K562 (cell line): ENCODE data around the gene CFDP1. TPM values are rescaled to one million over a fixed set of nuclear protein-coding genes. Genes with fewer than 3 reads are reported as not detected.
A peak's percentile ranks its signal among the peaks of the same experiment; 100 is the strongest.

Experiments
- ADNP ChIP-seq: fragments of 200-800 bp; sonication (Bioruptor generic); IDR thresholded peaks from 2 replicates; pipeline ENCODE4 v1.6.1; 2016; ENCODE audit warnings: missing genetic modification characterization, missing compliant biosample characterization
- BCOR ChIP-seq: fragments of 450-650 bp; IDR thresholded peaks from 2 replicates; pipeline ENCODE4 v1.6.1; 2016
- CREM ChIP-seq: IDR thresholded peaks from 2 replicates; pipeline ENCODE4 v1.6.1; 2014; ENCODE audit warnings: antibody characterized with exemption, low read depth
- EP300 ChIP-seq: IDR thresholded peaks from 2 replicates; pipeline ENCODE4 v1.6.1; 2012; ENCODE audit warnings: low read length, improper control_type of control experiment
- ETV5 ChIP-seq: sonication (generic); formaldehyde crosslinking; IDR thresholded peaks from 2 replicates; pipeline ENCODE4 v1.4.0; 2020; ENCODE audit warnings: low read depth, mild to moderate bottlenecking, missing genetic modification reagents
- ETV6 ChIP-seq, 3 experiments: fragments of 150-350 bp in 1 of 3; sonication (generic) in 1 of 3; formaldehyde crosslinking in 1 of 3; IDR thresholded peaks; 2 replicates each; pipeline versions ENCODE4 v1.6.1 to v1.8.0; 2014 to 2022; ENCODE audit warnings: borderline replicate concordance in 2 of 3, low read depth in 2 of 3, antibody characterized with exemption in 1 of 3, low read length in 1 of 3, mild to moderate bottlenecking in 1 of 3, missing genetic modification reagents in 1 of 3
- KHSRP ChIP-seq: fragments of 450-650 bp; IDR thresholded peaks from 2 replicates; pipeline ENCODE4 v1.6.1; 2017
- NFIC ChIP-seq: fragments of 450-650 bp; IDR thresholded peaks from 2 replicates; pipeline ENCODE4 v1.6.1; 2017; ENCODE audit warnings: mild to moderate bottlenecking, inconsistent platforms
- RAD21 ChIP-seq, 2 experiments: fragments of 250-450 bp in 1 of 2; fragments of 450-650 bp in 1 of 2; sonication (Bioruptor Pico) in 1 of 2; formaldehyde crosslinking in 1 of 2; IDR thresholded peaks in 1 of 2; conservative IDR thresholded peaks in 1 of 2; 2 replicates each; pipeline versions ENCODE4 v1.4.0 to v1.8.0; 2020 to 2022; ENCODE audit warnings: mild to moderate bottlenecking in 2 of 2, moderate library complexity in 1 of 2
- RBM39 ChIP-seq: fragments of 200-400 bp; formaldehyde crosslinking; optimal IDR thresholded peaks from 2 replicates; pipeline ENCODE3; 2018; ENCODE audit warnings: low read depth, low read length
- RCOR1 ChIP-seq, 2 experiments: IDR thresholded peaks; 2 replicates each; pipeline ENCODE4 v1.6.1; 2012; ENCODE audit warnings: low read depth in 2 of 2, low read length in 2 of 2, borderline replicate concordance in 1 of 2, improper control_type of control experiment in 1 of 2
- SMAD2 ChIP-seq: fragments of 150-350 bp; IDR thresholded peaks from 2 replicates; pipeline ENCODE4 v1.6.1; 2014; ENCODE audit warnings: low read depth, mild to moderate bottlenecking, low read length
- SRF ChIP-seq, 2 experiments: fragments of 250-450, 450-650 bp in 1 of 2; sonication (Bioruptor Pico) in 1 of 2; sonication (generic) in 1 of 2; formaldehyde crosslinking; IDR thresholded peaks; 2 replicates each; pipeline versions ENCODE4 v1.5.0 to v1.5.1; 2020 to 2022; ENCODE audit warnings: mild to moderate bottlenecking in 1 of 2, missing genetic modification reagents in 1 of 2
- polyA plus RNA-seq, 8 experiments: library from polyadenylated mRNA; depleted of rRNA in 4 of 8; stranded (reverse) in 5 of 8; unstranded in 3 of 8; fragments of >200 nt; fragmentation: Nextera tagmentation in 2 of 8; fragmentation: Illumina TruSeq in 1 of 8; extraction: Ambion mirVana in 2 of 8; extraction: Trizol in 1 of 8; gene quantifications; 2 replicates each; pipeline versions ENCODE4 v1.2.1 to v1.2.3, GENCODE V29; 2011 to 2014; ENCODE audit warnings: inconsistent platforms in 1 of 8, missing spikeins in 1 of 8
- total RNA-seq, 7 experiments: library from RNA; depleted of rRNA in 6 of 7; stranded (reverse); fragments of >200 nt in 6 of 7; fragmentation: Illumina TruSeq in 2 of 7; extraction: Trizol in 2 of 7; gene quantifications; 2 replicates each; pipeline versions ENCODE4 v1.2.1 to v1.2.3, GENCODE V29; 2011 to 2021; ENCODE audit warnings: low replicate concordance in 1 of 7
- TF ChIP-seq, protein P1 (sequence below): fragments of 250-450 bp; sonication (Bioruptor Pico); IDR thresholded peaks from 2 replicates; pipeline ENCODE4 v1.4.0; 2020; ENCODE audit warnings: mild to moderate bottlenecking
- TF ChIP-seq, protein P2 (sequence below): fragments of 450-650 bp; IDR thresholded peaks from 2 replicates; pipeline ENCODE4 v1.6.1; 2016; ENCODE audit warnings: mild to moderate bottlenecking, moderate library complexity

The CFDP1 gene
- total and polyA plus RNA-seq, 9 of the 15 experiments (the other 6 are each of a cell fraction or from before 2014, with no cell fraction given): 31.5 to 78.4 (median 61.7) TPM

DNA sequence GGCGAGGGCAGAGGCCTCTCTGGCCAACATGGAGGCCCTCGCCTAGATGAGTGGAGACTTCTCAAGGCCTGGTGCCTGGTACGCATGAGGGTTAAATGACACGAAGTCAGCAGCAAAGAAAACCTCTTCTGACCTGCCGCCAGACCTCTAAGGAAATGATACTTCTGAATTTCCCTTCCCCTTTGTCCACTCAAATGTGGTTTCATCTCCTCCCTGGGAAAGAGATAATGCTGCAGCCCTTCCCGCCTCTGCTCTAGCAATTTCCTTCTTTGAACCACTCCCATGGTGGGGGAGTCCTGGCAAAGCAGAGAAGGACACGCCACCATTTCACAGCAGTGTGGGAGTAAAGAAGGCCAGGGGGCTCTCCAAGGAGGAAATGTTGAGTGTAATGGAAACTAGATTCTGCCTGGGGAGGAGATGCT is 116.2 kb downstream of the CFDP1 start (continued):
- TF ChIP-seq NFIC: no peak
- no peak for TF ChIP-seq KHSRP
- 0 out of 2 replicates have a peak, but pooled peaks have one; percentile 30 for TF ChIP-seq CREM
- TF ChIP-seq EP300: peak; percentile 4; the same call in 1 of the 2 replicates
- TF ChIP-seq, protein P1, sequence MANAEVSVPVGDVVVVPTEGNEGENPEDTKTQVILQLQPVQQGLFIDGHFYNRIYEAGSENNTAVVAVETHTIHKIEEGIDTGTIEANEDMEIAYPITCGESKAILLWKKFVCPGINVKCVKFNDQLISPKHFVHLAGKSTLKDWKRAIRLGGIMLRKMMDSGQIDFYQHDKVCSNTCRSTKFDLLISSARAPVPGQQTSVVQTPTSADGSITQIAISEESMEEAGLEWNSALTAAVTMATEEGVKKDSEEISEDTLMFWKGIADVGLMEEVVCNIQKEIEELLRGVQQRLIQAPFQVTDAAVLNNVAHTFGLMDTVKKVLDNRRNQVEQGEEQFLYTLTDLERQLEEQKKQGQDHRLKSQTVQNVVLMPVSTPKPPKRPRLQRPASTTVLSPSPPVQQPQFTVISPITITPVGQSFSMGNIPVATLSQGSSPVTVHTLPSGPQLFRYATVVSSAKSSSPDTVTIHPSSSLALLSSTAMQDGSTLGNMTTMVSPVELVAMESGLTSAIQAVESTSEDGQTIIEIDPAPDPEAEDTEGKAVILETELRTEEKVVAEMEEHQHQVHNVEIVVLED (CRISPR knock-in tag): no peak
- no peak for TF ChIP-seq RBM39
- TF ChIP-seq SRF (CRISPR knock-in tag; IDR thresholded peaks at IDR 0.05): peak in 1 of 2 experiments; percentile 88; a peak in 1 of 4 replicates
- no peak for TF ChIP-seq ADNP (tag)
- TF ChIP-seq ETV5 (CRISPR knock-in tag): no peak
- no peak for TF ChIP-seq SMAD2
- peak in 1 of 2 experiments; percentile 53; a peak in 1 of 4 replicates for TF ChIP-seq RCOR1 (IDR thresholded peaks at IDR 0.05; ENCODE audit: borderline replicate concordance in 1 of 2, low read depth in 2 of 2, low read length in 2 of 2)
- peak in 1 of 2 experiments; percentile 51; a peak in 1 of 4 replicates for TF ChIP-seq ETV6 (IDR thresholded peaks at IDR 0.05; ENCODE audit: borderline replicate concordance in 1 of 2, low read depth in 2 of 2, low read length in 1 of 2)
- TF ChIP-seq ETV6 (CRISPR knock-in tag; IDR thresholded peaks at IDR 0.05; ENCODE audit: borderline replicate concordance): no peak
- peak in 1 of 2 experiments; percentile 16; a peak in 1 of 4 replicates for TF ChIP-seq RAD21 (CRISPR knock-in tag; conservative IDR thresholded peaks at IDR 0.05 in 1 of 2, IDR thresholded peaks at IDR 0.05 in 1 of 2)
- TF ChIP-seq BCOR: no peak
- TF ChIP-seq, protein P2, sequence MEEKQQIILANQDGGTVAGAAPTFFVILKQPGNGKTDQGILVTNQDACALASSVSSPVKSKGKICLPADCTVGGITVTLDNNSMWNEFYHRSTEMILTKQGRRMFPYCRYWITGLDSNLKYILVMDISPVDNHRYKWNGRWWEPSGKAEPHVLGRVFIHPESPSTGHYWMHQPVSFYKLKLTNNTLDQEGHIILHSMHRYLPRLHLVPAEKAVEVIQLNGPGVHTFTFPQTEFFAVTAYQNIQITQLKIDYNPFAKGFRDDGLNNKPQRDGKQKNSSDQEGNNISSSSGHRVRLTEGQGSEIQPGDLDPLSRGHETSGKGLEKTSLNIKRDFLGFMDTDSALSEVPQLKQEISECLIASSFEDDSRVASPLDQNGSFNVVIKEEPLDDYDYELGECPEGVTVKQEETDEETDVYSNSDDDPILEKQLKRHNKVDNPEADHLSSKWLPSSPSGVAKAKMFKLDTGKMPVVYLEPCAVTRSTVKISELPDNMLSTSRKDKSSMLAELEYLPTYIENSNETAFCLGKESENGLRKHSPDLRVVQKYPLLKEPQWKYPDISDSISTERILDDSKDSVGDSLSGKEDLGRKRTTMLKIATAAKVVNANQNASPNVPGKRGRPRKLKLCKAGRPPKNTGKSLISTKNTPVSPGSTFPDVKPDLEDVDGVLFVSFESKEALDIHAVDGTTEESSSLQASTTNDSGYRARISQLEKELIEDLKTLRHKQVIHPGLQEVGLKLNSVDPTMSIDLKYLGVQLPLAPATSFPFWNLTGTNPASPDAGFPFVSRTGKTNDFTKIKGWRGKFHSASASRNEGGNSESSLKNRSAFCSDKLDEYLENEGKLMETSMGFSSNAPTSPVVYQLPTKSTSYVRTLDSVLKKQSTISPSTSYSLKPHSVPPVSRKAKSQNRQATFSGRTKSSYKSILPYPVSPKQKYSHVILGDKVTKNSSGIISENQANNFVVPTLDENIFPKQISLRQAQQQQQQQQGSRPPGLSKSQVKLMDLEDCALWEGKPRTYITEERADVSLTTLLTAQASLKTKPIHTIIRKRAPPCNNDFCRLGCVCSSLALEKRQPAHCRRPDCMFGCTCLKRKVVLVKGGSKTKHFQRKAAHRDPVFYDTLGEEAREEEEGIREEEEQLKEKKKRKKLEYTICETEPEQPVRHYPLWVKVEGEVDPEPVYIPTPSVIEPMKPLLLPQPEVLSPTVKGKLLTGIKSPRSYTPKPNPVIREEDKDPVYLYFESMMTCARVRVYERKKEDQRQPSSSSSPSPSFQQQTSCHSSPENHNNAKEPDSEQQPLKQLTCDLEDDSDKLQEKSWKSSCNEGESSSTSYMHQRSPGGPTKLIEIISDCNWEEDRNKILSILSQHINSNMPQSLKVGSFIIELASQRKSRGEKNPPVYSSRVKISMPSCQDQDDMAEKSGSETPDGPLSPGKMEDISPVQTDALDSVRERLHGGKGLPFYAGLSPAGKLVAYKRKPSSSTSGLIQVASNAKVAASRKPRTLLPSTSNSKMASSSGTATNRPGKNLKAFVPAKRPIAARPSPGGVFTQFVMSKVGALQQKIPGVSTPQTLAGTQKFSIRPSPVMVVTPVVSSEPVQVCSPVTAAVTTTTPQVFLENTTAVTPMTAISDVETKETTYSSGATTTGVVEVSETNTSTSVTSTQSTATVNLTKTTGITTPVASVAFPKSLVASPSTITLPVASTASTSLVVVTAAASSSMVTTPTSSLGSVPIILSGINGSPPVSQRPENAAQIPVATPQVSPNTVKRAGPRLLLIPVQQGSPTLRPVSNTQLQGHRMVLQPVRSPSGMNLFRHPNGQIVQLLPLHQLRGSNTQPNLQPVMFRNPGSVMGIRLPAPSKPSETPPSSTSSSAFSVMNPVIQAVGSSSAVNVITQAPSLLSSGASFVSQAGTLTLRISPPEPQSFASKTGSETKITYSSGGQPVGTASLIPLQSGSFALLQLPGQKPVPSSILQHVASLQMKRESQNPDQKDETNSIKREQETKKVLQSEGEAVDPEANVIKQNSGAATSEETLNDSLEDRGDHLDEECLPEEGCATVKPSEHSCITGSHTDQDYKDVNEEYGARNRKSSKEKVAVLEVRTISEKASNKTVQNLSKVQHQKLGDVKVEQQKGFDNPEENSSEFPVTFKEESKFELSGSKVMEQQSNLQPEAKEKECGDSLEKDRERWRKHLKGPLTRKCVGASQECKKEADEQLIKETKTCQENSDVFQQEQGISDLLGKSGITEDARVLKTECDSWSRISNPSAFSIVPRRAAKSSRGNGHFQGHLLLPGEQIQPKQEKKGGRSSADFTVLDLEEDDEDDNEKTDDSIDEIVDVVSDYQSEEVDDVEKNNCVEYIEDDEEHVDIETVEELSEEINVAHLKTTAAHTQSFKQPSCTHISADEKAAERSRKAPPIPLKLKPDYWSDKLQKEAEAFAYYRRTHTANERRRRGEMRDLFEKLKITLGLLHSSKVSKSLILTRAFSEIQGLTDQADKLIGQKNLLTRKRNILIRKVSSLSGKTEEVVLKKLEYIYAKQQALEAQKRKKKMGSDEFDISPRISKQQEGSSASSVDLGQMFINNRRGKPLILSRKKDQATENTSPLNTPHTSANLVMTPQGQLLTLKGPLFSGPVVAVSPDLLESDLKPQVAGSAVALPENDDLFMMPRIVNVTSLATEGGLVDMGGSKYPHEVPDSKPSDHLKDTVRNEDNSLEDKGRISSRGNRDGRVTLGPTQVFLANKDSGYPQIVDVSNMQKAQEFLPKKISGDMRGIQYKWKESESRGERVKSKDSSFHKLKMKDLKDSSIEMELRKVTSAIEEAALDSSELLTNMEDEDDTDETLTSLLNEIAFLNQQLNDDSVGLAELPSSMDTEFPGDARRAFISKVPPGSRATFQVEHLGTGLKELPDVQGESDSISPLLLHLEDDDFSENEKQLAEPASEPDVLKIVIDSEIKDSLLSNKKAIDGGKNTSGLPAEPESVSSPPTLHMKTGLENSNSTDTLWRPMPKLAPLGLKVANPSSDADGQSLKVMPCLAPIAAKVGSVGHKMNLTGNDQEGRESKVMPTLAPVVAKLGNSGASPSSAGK: peak; percentile 51; the same call in 1 of the 2 replicates
